ENCODE data around the gene TAS1R3.

DNA sequence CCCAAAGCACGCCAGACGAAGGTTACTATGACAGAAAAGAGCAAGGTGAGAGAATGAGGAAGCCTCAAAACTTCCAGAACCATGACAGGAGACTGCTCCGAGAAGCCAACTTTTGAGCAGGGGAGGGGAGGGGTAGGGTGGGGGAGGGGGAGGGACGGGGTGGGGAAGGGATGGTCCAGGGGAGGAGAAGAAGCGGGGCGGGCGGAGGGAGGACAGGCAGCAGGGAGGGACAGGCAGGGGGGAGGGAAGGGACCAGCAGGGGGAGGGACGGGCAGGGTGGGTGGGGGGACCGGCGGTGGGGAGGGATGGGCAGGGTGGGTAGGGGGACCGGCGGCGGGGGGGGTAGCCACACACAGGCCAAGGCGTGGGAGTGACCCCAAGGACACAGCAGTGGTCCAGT lies 8.7 kb upstream of the TAS1R3 start:
- TF ChIP-seq CTCF (IDR thresholded peaks at IDR 0.05) (no peak), POLR2A (IDR thresholded peaks at IDR 0.05) (no peak)

All from lower leg skin (tissue), 3 donors.